ENCODE measurements around the gene STX16.

Gene STX16

DNA sequence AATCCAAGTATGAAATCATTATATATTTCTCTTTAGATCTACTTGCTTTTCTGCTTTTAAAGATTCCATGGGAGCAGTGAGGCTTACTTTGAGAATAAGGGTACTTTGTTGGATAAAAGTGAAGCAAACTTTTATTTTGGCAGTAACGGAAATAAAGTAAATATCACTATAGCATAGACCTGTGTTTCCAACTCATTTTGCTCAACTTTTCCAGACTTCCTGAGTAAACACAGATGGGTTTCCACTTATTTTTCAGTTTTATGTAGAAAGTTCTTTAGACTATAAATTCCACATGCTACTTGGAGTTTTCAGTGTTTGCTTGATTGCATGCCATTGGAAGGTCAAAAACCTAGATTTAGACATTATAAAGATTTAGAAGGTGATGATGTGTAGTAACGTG, 6.2 kb downstream of the STX16 start:
- TF ChIP-seq, protein P1, sequence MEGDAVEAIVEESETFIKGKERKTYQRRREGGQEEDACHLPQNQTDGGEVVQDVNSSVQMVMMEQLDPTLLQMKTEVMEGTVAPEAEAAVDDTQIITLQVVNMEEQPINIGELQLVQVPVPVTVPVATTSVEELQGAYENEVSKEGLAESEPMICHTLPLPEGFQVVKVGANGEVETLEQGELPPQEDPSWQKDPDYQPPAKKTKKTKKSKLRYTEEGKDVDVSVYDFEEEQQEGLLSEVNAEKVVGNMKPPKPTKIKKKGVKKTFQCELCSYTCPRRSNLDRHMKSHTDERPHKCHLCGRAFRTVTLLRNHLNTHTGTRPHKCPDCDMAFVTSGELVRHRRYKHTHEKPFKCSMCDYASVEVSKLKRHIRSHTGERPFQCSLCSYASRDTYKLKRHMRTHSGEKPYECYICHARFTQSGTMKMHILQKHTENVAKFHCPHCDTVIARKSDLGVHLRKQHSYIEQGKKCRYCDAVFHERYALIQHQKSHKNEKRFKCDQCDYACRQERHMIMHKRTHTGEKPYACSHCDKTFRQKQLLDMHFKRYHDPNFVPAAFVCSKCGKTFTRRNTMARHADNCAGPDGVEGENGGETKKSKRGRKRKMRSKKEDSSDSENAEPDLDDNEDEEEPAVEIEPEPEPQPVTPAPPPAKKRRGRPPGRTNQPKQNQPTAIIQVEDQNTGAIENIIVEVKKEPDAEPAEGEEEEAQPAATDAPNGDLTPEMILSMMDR (conservative IDR thresholded peaks at IDR 0.05; ENCODE audit: low read length): no peak
- no peak for DNase-seq (ENCODE audit: low read depth)
- H3K4me3 ChIP-seq (ENCODE audit: low read length): no peak overlapping the region

DNA sequence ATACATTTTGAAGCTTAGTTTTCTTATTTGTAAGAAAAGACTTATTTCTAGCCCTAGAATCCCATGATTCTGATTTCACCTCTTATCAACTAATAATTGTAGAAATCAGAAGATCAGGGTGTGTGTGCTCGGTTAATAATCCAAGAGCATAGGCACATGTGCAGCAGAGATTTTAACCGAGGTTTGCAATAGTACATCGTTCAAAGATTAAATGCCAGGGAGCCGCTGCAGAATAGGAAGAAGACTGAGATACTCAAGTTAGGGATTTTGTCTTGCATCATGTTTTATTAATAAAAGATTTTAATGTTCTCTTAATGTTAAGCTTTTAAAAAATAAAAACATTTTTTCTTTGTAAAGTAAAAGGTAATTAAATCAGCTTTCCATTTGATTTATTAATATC, 6.9 kb downstream of the STX16 start:
- DNase-seq (ENCODE audit: low read depth): no peak
- TF ChIP-seq, protein P1 (conservative IDR thresholded peaks at IDR 0.05; ENCODE audit: low read length): no peak
- no peak overlapping the region for H3K4me3 ChIP-seq (ENCODE audit: low read length)

DNA sequence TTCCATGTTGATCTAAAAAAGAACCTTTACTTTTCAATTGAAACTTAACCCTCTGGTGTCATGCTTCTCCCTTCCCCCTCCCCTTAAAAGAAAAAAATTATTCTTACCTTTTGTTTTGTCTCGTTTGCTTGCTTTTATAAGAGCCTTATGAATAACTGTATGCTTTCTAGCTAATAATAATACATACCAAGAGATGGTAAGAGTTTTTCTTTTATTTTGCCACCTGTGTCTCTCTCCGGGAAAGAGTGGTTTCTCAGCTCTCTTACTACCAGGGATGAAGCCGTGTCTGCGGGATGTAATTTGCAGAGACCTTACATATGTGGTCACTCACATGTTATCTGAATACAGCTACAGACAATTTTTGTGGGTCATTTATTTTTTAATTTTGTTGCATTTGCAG, 7.7 kb downstream of the STX16 start:
- TF ChIP-seq, protein P1 (conservative IDR thresholded peaks at IDR 0.05; ENCODE audit: low read length): no peak
- no peak for DNase-seq (ENCODE audit: low read depth)
- no peak overlapping the region for H3K4me3 ChIP-seq (ENCODE audit: low read length)

DNA sequence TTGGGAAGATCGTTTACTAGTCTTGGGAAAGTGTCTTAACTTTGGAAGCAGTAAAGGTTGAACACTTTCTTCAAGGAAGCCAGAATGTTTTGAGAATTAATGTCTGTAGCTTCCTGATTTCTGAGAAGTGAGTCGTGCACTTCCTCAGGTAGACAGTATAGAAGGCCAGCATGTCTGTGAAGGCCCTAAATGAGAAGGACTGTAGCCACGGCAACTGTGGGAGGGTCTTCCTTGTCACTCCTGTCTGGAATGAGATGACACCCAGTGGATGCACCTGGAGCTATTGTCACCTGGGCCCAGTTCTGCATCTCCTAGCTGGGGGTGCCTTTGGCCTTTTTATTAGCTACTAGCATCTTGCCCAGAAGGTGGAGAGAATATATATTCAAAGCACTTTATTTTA, 8.8 kb downstream of the STX16 start:
- DNase-seq (ENCODE audit: low read depth): no peak
- H3K4me3 ChIP-seq (ENCODE audit: low read length): no peak overlapping the region
- TF ChIP-seq, protein P1 (conservative IDR thresholded peaks at IDR 0.05; ENCODE audit: low read length): no peak

DNA sequence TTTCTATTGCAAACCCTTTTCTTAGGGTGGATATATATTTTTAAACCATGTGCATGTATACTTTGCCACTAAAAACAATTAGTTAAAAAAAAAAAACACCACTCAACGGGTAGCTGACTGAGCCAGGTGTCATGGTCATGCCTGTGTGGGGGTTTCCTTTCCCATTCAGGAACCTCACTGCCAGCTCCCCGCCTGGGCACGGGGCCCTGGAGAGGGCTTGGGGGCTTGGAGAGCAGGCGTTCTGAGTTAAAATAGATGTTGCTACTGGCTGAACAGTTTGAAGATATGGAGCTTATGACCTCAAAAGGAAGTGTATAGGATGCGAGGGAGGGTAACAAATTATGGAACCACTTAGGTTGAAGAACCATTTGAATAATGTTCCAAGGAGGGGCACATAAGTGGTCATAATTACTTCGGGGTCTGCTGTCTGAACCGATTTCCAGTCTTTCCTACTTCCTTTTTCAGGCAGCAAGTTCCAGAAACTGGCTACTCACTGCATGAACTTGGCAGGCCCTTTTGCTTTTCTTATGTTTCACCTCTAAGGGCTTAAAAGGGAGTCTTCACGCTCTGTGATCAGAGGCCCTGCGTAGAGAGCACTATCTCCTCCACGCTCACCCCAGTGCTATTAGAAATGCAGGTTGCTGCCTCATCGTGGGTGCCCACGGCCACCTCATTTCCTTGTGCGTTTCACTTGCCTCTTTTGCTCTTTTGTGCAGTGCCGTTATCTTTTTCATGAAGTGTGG, 9.9 kb downstream of the STX16 start:
- DNase-seq (ENCODE audit: low read depth): no peak
- TF ChIP-seq, protein P1 (conservative IDR thresholded peaks at IDR 0.05; ENCODE audit: low read length): no peak
- H3K4me3 ChIP-seq (ENCODE audit: low read length): no peak overlapping the region

DNA sequence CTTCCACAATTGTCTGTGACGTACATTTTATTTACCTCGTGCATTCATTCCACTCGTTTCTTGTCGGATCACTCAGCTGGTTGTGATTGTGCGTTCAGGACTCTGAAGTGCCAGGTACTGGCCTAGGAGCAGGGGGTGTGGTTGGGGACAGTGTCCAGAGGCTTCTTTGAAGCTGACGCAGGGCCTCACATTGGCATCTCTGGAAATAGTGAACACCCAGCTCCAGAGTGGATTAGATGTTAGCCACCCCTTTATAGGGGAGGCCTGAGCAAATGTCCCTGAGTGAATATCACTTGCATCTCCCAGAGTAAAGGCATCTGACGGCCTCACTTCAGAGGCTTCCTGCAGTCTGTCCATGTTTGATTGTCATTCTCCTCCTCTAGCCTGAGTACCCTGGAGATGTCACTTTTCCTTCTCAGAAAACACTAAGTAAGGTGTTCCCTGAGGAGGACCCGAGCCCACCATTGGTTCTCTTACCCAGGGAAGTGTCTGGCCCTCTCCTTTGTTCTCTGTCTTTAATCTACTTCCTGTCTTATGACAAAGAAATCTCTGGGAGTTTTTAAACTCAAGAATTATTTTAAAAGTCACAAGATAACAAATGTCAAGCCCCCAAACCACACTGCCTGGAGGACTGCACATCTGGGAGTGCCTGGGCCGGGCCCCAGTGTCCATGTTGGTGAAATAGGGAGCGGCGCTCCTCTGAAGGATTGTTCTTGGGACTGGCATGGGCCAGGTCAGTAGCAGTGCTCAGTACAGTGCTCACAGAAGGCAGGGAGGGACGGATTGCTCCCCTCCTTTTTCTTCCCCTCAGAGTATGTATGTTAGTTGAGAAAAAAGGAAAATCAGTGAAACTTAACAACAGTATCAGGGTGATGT, 10.8 kb downstream of the STX16 start:
- no peak for DNase-seq (ENCODE audit: low read depth)
- TF ChIP-seq, protein P1 (conservative IDR thresholded peaks at IDR 0.05; ENCODE audit: low read length): no peak
- H3K4me3 ChIP-seq (ENCODE audit: low read length): no peak overlapping the region
